ENCODE data around the gene RAET1L.
A peak's percentile ranks its signal among the peaks of the same experiment; 100 is the strongest.

GRCh38 chr6:149988550-149989346, 36.6 kb downstream of the RAET1L start:
- TF ChIP-seq EZH2phosphoT487 (IDR thresholded peaks at IDR 0.05; ENCODE audit: insufficient read depth, low read depth) (0 out of 2 replicates have a peak, but pooled peaks have one; percentile 40), EZH2 (IDR thresholded peaks at IDR 0.05; ENCODE audit: insufficient read depth, poor library complexity, severe bottlenecking) (no peak)

Data from GM23248 (cell line).